Stimulated activated CD8-positive, alpha-beta memory T cell treated with anti-CD3 and anti-CD28 coated beads, Interleukin-7, amount 100 ng/mL, for 48 hours (primary cell): ENCODE results near the gene ENO3.

Experiments used
- DNase-seq, 2 donors: peaks; one replicate each; pipeline ENCODE4 v3.0.0-alpha.2; 2020; ENCODE audit warnings: low read depth in 1 of 2; ENCODE audit errors: extremely low read depth in 1 of 2

The ENO3 gene

DNA sequence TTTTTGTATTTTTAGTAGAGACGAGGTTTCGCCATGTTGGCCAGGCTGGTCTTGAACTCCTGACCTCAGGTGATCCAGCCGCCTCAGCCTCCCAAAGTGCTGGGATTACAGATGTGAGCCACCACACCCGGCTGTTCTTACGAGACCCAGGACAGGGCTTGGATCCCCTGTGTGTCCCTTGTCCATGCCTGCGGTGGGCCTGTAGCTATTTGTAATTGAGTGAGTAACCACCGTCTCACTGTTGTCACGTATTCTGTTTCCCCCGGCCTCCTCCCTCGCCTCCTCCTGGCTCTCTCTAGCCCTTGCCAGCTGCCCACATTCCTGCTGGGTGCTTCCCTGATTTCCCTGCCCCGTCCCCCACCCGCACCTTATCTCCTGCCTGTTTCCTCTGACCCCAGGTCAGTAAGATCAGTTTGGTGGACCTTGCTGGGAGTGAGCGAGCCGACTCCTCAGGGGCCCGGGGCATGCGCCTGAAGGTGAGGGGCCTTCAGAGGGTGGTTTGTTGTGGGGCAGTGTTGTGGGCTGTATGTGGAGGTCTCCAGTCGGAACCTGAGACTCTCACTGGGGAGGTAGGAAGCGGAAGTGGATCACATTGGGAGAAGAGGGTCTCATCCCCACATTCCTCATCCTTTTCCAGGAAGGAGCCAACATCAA, 52.4 kb downstream of the ENO3 start:
- no peak for DNase-seq
